HG02973 (cell line): ENCODE measurements around the gene DRC7.
A peak's percentile ranks its signal among the peaks of the same experiment; 100 is the strongest.
"Not testable (repeated sequence)": the region's sequence is repeated elsewhere in the genome, so short reads cannot be mapped to it uniquely, and the experiment has no call there.

Source experiments
- ATAC-seq: cut with Tn5 transposase; IDR thresholded peaks from one replicate; pipeline ENCODE4 v1.9.1; 2021; ENCODE audit warnings: moderate library complexity; ENCODE audit not compliant: unreplicated experiment

Gene DRC7

GRCh38 chr16:57760357-57761160 lies 66.0 kb downstream of the DRC7 start:
- no peak for ATAC-seq

DNA sequence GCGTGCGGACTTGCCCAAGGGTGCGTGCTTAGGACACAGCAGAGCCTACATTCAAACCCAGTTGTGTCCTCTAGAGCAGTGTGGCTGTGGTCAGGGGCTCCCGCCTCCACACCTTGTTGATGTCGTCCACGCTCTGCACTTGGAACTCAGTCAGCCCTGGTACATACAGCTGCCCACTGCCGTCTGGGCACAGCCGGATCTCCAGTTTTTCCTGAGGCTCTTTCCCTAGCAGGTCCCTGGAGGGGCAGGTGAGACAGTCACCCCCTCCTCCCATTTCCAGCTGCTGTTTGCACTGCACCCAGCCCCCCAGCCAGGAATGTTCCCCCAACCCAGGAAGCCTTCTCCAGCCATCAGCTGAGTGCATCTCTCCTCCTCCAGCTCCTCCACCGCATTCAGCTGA lies 66.7 kb downstream of the DRC7 start:
- no peak for ATAC-seq

DNA sequence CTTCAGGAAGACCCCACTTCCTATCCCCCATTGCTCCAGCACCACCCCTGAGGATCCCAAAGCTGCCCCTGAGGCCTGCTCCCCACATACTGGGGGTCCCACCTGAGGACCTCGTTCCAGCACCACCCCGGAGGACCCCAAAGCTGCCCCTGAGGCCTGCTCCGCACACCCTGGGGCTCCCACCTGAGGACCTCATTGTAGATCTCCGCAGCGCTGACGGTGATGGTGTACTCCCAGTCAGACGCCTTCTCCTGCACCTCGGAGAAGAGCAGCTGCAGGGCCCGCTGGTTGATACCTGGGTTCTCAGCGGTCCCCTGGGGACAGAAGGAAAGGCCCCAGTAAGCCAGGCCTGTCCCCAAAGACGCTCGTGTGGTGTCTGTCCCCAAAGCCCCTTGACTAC lies 67.4 kb downstream of the DRC7 start:
- no peak for ATAC-seq

GRCh38 chr16:57762365-57763040 lies 67.9 kb downstream of the DRC7 start:
- ATAC-seq: no peak

DNA sequence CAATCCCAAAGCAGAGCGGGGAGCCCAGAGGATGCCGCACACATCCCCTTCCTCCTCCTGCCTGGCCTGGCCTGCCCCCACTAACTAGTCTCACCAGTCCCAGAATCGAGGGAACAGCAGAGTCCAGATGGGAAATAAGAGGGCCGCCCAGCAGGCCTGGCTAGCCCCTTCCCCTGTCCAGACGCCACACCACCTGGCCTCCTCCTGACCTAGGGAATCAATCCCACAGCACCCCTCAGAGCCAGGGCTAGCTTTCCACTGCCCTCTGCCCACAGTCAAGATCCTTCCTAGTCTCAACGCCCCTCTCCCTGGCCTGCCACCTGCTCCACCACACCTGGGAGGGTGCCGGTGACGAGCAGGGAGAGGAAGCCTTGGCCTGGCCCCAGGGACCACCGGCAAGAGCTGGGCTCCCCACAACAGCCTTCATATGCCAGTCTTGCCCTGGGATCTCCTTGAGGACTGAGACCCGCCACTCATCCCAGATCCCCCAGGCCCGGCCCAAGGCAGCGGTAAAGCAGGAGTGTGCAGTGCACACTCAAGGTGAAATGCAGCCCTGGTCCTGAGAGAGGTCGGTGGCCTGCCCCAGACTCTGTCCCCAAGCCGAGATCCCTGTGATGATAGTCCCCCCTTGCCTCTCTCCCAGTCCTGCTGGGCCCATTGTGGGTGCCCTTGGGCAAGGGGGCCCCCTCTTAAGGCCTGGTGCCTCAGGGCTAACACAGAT lies 68.8 kb downstream of the DRC7 start:
- ATAC-seq: no peak

GRCh38 chr16:57764006-57764340 lies 69.4 kb downstream of the DRC7 start:
- ATAC-seq: no peak

DNA sequence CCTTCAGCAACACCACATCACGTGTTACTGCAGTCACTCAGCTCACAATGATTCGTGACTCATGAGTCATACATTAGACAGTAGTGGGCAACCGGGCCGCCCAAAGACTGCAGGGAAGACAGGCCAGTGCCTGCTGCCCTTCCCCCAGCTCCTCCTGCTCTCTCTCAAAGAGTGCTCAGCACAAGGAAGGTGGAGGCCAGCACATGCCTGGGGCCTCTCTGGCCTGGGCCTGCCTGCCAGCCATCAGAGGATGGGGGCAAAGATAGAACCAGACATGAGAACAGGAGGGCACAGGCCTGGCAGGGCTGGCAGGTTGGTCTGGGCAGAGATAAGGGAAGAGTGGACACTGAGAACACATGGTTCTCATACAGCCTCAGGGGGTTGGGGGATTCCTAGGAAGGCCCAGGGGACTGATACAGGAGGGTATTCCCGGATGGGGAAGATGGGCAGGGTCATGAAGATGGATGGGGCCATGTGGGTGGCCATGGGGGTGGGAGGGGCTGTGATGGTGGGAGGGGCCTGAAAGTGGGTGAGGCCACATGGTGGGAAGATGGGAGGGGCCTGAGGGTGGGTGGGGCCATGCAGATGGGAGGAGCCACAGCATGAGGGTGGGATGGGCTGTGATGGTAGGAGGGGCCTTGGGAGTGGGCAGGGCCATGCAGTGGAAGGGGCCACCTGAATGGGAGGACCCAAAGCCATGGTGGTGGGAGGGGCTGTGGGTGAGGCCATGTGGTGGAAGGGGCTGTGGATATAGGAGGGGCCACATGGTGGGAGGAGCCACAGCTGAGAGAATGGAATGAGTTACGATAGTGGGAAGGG lies 69.9 kb downstream of the DRC7 start:
- ATAC-seq: peak; percentile 52

GRCh38 chr16:57765160-57765728 lies 70.6 kb downstream of the DRC7 start:
- no peak for ATAC-seq

DNA sequence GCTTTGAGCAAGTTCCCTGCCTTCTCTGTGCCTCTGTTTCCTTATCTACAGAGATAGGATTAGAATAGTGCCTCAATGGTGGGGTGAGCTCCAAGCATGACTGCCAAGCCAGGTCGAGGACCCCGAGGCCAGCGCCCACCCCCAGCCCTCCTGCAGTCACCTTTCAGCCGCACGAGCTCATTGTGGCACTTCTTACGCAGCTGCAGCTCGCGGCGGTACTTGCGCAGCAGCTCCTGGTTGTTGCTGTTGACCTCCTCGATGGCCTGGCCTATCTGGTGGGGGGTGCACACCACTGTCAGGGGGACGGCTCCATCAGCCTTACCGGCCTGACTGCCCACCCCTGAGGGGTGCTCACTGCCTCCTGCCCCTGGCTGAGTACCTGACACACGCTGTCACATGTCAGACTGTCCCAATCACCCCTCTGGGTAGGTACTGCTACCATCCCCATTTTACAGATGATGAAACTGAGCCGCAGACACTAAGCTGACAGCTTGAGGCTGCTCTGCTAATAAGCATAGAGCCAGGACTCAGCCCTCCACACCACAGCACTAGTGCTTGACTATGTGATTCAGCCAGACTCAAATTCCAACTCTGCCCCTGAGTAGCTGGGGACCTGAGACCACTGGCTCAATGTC lies 72.2 kb downstream of the DRC7 start:
- ATAC-seq: no peak

- no peak for ATAC-seq
Measured at GRCh38 chr16:57769541-57770145, 75.0 kb downstream of the DRC7 start.

DNA sequence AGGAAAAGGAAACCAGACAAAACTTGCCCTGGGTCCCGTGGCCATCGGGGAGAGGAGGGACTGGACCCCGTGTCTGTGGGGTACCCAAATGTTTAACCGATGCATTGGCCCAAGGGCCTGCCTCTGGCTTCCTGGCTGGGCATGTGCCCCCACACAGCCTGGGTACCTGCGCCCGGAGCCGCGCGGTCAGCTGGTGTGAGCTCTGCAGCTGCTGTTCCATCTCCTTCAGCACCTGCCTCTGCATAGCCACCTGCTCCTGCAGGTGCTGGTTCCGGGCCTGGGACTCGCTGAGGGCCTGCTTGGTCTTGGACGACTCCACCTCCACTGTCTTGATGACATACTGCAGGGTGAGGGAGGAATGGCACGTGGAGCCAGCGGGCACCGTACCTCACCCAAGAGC lies 75.8 kb downstream of the DRC7 start:
- no peak for ATAC-seq

GRCh38 chr16:57771141-57771785 lies 76.7 kb downstream of the DRC7 start:
- ATAC-seq: no peak

DNA sequence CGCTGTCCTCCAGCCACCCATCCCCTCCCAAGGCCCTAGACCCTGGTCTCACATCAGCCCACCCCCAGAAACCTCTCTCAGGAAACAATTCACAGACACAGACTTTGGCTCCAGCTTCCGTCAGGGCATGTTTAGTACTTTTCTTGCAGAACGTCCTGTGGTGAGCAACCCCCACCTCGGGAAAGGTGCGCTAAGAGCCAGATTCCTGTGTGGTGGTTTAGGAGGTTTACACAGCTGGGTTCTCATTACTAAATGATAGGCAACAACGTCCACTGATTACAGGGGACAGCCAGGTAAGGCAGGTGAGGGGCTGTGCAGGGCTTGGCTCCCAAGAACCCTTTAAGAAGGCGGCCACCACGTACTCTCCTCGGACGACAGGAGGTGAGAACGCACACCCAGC lies 78.4 kb downstream of the DRC7 start:
- no peak for ATAC-seq

- ATAC-seq: no peak
Measured at GRCh38 chr16:57773655-57774295, 79.2 kb downstream of the DRC7 start.

DNA sequence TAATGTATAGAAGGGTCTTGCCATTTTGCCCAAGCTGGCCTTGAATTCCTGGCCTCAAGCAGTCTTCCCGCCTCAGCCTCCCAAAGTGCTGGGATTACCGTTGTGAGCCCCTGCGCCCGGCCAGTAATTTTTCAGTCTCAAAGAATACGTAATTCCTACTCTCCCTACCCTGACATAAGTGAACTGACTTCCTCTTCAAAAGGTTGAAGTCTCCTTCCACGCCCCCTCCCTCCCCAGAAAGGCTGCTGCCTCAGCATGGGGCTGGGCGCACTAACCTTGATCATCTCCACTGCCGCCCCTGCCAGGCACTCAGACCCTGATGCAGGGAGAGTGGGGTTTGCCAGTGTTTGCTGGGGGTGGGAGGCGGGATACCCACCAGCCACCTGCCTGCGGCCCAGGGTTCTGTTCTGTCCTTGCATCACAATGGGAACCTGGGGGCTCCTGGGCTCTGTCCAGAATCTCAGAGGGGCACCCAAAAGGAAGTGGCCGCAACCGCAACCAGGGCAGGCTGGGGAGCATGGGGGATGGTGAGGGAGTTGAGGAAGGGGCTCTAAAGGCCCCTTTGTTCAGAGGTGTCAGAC lies 80.2 kb downstream of the DRC7 start:
- ATAC-seq: no peak

GRCh38 chr16:57775661-57776469 lies 81.3 kb downstream of the DRC7 start:
- ATAC-seq: no peak

- ATAC-seq: no peak
Measured at GRCh38 chr16:57778658-57779057, 84.1 kb downstream of the DRC7 start.

DNA sequence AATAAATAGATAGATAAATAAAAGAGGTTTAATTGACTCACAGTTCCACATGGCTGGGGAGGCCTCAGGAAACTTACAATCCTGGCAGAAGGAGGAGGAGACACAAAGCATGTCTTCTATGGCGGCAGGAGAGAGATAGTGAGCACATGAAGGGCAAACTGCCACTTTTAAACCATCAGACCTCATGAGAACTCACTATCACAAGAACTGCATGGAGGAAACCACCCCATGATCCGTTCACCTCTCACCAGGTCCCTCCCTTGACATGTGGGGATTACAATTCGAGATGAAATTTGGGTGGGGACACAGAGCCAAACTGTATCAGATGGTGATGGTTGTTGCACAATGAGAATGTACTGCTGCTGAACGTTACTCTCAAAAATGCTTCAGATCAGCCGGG lies 85.2 kb downstream of the DRC7 start:
- ATAC-seq: not testable (repeated sequence)
